ENCODE measurements around the gene BAD. TPM values are rescaled to one million over a fixed set of nuclear protein-coding genes. Genes with fewer than 3 reads are reported as not detected.
A peak's percentile ranks its signal among the peaks of the same experiment; 100 is the strongest.

The BAD gene
- total RNA-seq, 1 donor from 2014 or later = 83.5 TPM

DNA sequence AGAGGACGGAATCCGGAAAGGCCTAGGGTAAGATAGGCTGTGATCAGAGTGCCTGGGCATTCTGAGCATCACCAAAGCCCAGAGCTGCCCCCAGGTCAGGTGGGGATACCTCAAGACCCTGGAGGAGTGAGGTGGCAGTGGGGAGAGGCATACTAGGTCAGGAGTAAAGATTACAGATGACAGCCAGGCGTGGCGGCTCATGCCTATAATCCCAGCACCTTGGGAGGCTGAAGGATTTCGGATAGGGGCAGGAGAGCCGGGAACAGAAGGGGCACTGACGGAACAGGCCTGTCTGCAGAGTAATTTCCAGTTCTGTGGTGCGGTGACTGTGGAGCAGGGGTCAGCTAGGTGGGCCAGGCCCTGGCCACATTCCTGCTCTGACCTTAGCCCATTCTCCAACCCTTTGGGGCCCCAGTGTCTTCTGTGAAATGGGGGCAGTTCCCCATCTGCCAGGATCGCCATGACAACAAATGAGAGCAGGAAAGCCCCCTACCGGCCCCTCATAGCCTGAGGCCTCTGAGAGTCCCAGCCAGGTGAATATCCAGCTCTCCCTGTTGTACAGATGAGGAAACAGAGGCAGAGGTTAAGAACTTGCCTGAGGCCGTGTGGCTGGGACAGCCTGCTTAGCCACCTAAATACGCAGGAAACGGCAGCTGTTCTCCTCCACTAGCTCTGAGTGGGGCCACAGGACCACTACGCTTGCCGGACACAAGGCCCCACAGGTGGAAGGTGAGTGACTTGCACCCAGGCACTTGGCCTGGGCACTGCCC, 9.2 kb downstream of the BAD start:
- Histone ChIP-seq H3K27ac (no peak overlapping the region), H3K9me3 (no peaks in the 10 kb centered on the region), H3K4me3 (no peak overlapping the region), H3K27me3 (no peaks in the 10 kb centered on the region), H3K36me3 (peaks cover 0 to 12% of the 10 kb centered on the region in 2 donors), H3K4me1 (peaks cover 22% of the 10 kb centered on the region)
- TF ChIP-seq POLR2A (IDR thresholded peaks at IDR 0.05) = no peak
- TF ChIP-seq POLR2AphosphoS5 (IDR thresholded peaks at IDR 0.05; ENCODE audit: insufficient read depth in 1 of 2, low read depth in 1 of 2) = no peak
- TF ChIP-seq CTCF (IDR thresholded peaks at IDR 0.05) = no peak
- intact Hi-C loops (cut with DNase I) = no loop called here
- no peak for DNase-seq (ENCODE audit: extremely low spot score in 2 of 2)

DNA sequence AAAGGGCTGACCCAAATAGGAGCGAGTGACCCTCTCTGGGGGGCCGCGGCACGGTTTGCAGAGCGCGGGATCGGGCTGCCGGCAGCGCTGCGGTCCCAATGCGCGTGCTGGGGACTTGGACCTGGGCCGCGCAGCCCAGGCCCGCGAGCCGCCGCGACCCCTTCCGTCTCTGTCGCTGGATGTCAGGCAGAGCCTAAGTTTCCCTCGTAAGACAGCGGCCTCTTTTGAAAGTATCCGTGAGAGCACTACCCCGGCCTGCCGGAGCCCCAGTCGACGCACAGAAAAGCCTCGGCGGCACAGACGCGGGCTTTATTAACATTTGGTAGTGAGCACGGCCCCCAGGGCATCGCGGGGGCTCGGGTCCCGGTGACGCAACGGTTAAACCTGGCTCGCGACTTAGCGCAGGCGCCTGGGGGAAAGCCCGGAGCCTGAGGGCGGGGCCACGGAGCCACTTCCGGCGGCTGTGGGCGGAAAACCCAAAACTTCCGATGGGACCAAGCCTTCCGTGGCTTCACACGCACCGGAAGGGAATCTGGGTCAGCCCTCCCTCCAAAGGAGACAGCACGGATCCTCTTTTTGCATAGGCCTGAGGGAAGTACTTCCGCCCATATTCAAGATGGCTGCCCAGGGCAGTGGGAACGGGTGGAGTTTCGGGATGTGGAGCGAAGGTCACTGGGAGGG, 14.8 kb downstream of the BAD start:
- H3K4me1 ChIP-seq = peaks cover 33% of the 10 kb centered on the region
- DNase-seq (ENCODE audit: extremely low spot score in 2 of 2) = peak in 1 of 2 donors; percentile 100
- intact Hi-C loops (cut with DNase I) = loop anchor here (2.0 kb wide), 1 partner anchor 23 kb away; the partner anchor contains the start of gene PPP1R14B
- H3K4me3 ChIP-seq = peak overlapping the region; percentile 87 to 92
- TF ChIP-seq POLR2AphosphoS5 (IDR thresholded peaks at IDR 0.05; ENCODE audit: insufficient read depth in 1 of 2, low read depth in 1 of 2) (peak in 1 of 2 donors; percentile 99), CTCF (IDR thresholded peaks at IDR 0.05) (no peak)
- H3K27me3 ChIP-seq = no peaks in the 10 kb centered on the region
- H3K36me3 ChIP-seq = peaks cover 0 to 18% of the 10 kb centered on the region in 2 donors
- H3K27ac ChIP-seq = peak overlapping the region; percentile 98
- no peaks in the 10 kb centered on the region for H3K9me3 ChIP-seq

DNA sequence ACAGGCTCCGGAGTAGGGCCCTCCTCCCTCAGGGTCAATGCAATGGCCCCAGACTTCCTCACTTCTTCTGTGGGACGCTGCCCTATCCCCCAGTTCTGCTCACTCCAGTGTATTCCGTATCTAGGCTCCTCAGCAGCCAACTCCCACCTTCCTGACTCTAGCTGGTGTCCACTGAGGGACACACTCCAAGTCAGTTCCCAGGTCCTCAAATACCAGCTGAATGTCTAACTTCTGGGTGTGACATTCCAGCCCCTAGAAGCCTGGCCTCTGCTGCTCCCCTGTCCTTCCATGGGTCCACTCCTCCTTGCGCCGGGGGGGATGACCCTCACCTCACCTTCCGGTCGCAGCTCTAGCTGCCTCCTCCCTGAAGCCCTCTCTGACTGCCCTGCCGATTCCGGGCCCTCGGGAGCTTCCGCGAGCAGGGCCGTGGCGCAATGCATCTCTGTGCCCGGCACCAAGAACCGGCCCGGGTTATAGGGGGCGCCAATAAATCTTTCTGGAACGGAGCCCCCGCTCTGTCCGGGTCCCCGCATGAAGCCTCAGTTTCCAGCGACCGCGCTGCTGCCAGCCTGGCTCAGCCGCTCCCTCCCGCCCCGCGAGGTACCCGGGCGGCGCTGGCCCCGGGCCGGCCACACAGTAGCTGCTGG, 15.4 kb downstream of the BAD start:
- Histone ChIP-seq H3K4me1 (peaks cover 33% of the 10 kb centered on the region), H3K9me3 (no peaks in the 10 kb centered on the region), H3K27ac (peak overlapping the region; percentile 98), H3K4me3 (peak overlapping the region; percentile 87 to 92), H3K27me3 (no peaks in the 10 kb centered on the region), H3K36me3 (peaks cover 0 to 23% of the 10 kb centered on the region in 2 donors)
- TF ChIP-seq CTCF (IDR thresholded peaks at IDR 0.05) = no peak
- peak in 1 of 2 donors; percentile 2 for TF ChIP-seq POLR2AphosphoS5 (IDR thresholded peaks at IDR 0.05; ENCODE audit: insufficient read depth in 1 of 2, low read depth in 1 of 2)
- intact Hi-C loops (cut with DNase I) = no loop called here
- no peak for DNase-seq (ENCODE audit: extremely low spot score in 2 of 2)

DNA sequence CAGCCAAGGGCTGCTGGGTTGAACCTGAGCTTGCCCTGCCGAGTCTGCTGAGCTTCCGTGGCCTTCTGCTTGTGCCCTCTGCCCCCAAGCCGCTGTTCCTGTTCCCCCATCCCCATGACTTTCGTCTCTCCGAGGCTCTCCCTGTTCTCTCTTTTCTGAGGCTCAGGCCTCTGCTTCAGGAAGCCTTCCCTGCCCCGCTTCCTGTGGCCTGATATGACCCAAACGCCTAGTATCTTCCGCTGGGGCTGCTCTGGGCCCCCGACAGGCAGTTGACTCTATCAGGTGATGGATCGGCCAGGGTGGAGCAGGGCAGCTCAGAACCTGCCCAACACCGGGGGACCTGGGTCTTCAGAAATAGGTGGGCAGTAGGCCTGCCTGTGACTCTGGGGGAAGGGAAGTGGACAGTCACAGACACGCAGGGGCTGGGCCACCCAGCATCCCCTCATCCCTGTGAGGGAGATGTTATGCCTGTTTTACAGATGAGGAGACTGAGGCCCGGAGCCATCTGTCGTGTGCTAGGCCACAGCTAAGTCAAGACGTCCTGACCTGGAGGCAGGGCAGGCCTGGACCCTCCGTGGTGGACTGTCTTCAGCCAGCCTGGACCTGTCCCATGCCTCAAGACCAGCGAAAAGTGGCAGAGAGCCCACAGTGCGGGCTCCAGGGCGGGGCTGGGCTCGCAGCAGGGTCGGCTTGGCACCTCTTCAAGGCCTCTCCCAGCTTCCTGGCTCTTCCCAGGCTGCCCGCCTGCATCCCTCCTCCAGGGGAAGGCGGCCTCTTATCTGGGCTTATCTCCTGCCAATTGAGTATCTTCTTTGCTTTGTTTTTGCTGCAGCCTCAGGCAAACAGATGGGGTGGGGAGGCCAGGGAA, 16.2 kb downstream of the BAD start:
- DNase-seq (ENCODE audit: extremely low spot score in 2 of 2) = no peak
- peaks cover 33% of the 10 kb centered on the region for H3K4me1 ChIP-seq
- intact Hi-C loops (cut with DNase I) = no loop called here

More for the DNA sequence above, 16.2 kb downstream of the BAD start:
- Histone ChIP-seq H3K4me3 (peak overlapping the region; percentile 87 to 92), H3K27me3 (no peaks in the 10 kb centered on the region), H3K36me3 (peaks cover 0 to 29% of the 10 kb centered on the region in 2 donors), H3K9me3 (no peaks in the 10 kb centered on the region), H3K27ac (peak overlapping the region; percentile 98)
- TF ChIP-seq CTCF (IDR thresholded peaks at IDR 0.05) (no peak), POLR2A (IDR thresholded peaks at IDR 0.05) (no peak), POLR2AphosphoS5 (IDR thresholded peaks at IDR 0.05; ENCODE audit: insufficient read depth in 1 of 2, low read depth in 1 of 2) (no peak)
